ENCODE measurements around the gene MRPL51. TPM values are rescaled to one million over a fixed set of nuclear protein-coding genes. Genes with fewer than 3 reads are reported as not detected.

Gene MRPL51
- total and polyA plus RNA-seq, 2 of the 8 experiments (the other 6 are each of a cell fraction or from before 2014, with no cell fraction given) = 119 to 331 TPM

- Histone ChIP-seq H4K8ac (ENCODE audit: extremely low read depth, insufficient read depth, low read length) (no peak overlapping the region), H3K27ac (ENCODE audit: low read depth, low read length) (no peak overlapping the region), H3K9ac (replicated peaks in 1 of 4; ENCODE audit: extremely low read depth in 1 of 4, low read depth in 3 of 4, low read length in 3 of 4) (no peak overlapping the region), H2BK12ac (ENCODE audit: low read depth, low read length) (no peak overlapping the region), H2BK15ac (ENCODE audit: low read length) (no peak overlapping the region), H3K56ac (replicated peaks; ENCODE audit: insufficient read length, low read depth, low read length) (no peak overlapping the region), H3K4ac (replicated peaks; ENCODE audit: insufficient read length, low read depth, low read length) (no peak overlapping the region), H2AK5ac (ENCODE audit: low read depth, low read length) (no peak overlapping the region), H2BK20ac (ENCODE audit: low read length) (no peak overlapping the region), H3K4me3 (ENCODE audit: extremely low read depth in 1 of 4, insufficient read depth in 2 of 4, low read depth in 3 of 4, low read length in 4 of 4) (no peak overlapping the region), H2AFZ (ENCODE audit: low read length) (no peak overlapping the region), H3K4me1 (replicated peaks in 1 of 4; ENCODE audit: control insufficient read depth in 3 of 4, insufficient read depth in 4 of 4, low read length in 3 of 4) (peaks cover 3 to 7% (median 3%) of the 10 kb centered on the region in 4 experiments; a peak in 3 of 7 replicates), H3K23me2 (ENCODE audit: low read depth, low read length) (peaks cover 12% of the 10 kb centered on the region), H3K27me3 (replicated peaks in 1 of 4; ENCODE audit: control insufficient read depth in 3 of 4, extremely low read depth in 1 of 4, insufficient read depth in 3 of 4, low read length in 3 of 4) (no peaks in the 10 kb centered on the region; a peak in 1 of 7 replicates), H3K79me1 (ENCODE audit: low read depth, low read length) (peaks cover 4% of the 10 kb centered on the region), H3K23ac (ENCODE audit: insufficient read length) (no peak overlapping the region), H2BK5ac (ENCODE audit: low read depth, low read length) (no peak overlapping the region), H3K14ac (ENCODE audit: insufficient read length) (no peak overlapping the region), H3K79me2 (ENCODE audit: control insufficient read depth in 1 of 2, insufficient read depth in 2 of 2, low read length in 2 of 2) (peaks cover 0 to 15% of the 10 kb centered on the region in 2 experiments; a peak in 2 of 4 replicates), H3K9me3 (ENCODE audit: insufficient read depth in 2 of 2, low read depth in 1 of 2, low read length in 1 of 2) (no peaks in the 10 kb centered on the region), H2BK120ac (replicated peaks; ENCODE audit: low read depth, low read length) (no peak overlapping the region), H3K4me2 (ENCODE audit: insufficient read depth in 1 of 2, low read depth in 2 of 2, low read length in 2 of 2) (no peak overlapping the region), H4K20me1 (replicated peaks in 1 of 2; ENCODE audit: control insufficient read depth in 1 of 2, insufficient read depth in 2 of 2, low read length in 2 of 2) (peaks cover 0 to 10% of the 10 kb centered on the region in 2 experiments), H4K91ac (replicated peaks; ENCODE audit: insufficient read length, low read length) (no peak overlapping the region), H3K36me3 (ENCODE audit: control insufficient read depth in 2 of 4, insufficient read depth in 4 of 4, low read length in 3 of 4) (peaks cover 5 to 24% (median 12%) of the 10 kb centered on the region in 4 experiments; a peak in 6 of 8 replicates), H3K18ac (ENCODE audit: extremely low read depth, low read length) (no peak overlapping the region), H4K5ac (ENCODE audit: insufficient read length, low read depth, low read length) (no peak overlapping the region)
- FAIRE-seq (no peak), DNase-seq (ENCODE audit: low read depth in 1 of 2, low spot score in 2 of 2) (no peak)
- ChIA-PET CTCF (ENCODE audit: partially characterized antibody) (interaction anchor here (0.9 to 1.5 kb wide), 4 partner anchors 43 to 184 kb away, joined by 3 to 8 read pairs (median 4); no protein-coding TSS in a partner anchor), POLR2A (ENCODE audit: partially characterized antibody) (interaction anchor here (2.4 to 6.1 kb wide), 5 partner anchors 10 to 141 kb away, joined by 8 to 84 read pairs (median 41); partner anchors contain the start of genes GAPDH and TAPBPL)
- no peak for TF ChIP-seq NRF1 (IDR thresholded peaks at IDR 0.05; ENCODE audit: low read depth, low read length)
- no peak for TF ChIP-seq CBX5 (IDR thresholded peaks at IDR 0.05; ENCODE audit: low read depth, low read length)
- no peak for TF ChIP-seq BCL11A (IDR thresholded peaks at IDR 0.05; ENCODE audit: low read depth in 2 of 2, low read length in 2 of 2)
- no peak for TF ChIP-seq POU5F1 (IDR thresholded peaks at IDR 0.05; ENCODE audit: low read depth, low read length)
- no peak for TF ChIP-seq E2F6 (IDR thresholded peaks at IDR 0.05)
- TF ChIP-seq SP4 (IDR thresholded peaks at IDR 0.05; ENCODE audit: low read length) = no peak
- TF ChIP-seq ZNF274 (IDR thresholded peaks at IDR 0.05; ENCODE audit: borderline replicate concordance, extremely low read depth, low read length) = no peak
- TF ChIP-seq CHD1 (IDR thresholded peaks at IDR 0.05; ENCODE audit: low read depth, low read length) = no peak
Observed at GRCh38 chr12:6468283-6468575, 24.8 kb downstream of the MRPL51 start.

All from H1 (cell line).